GM12891 (cell line): ENCODE results near the gene RAN.

Experiments
- POLR2A ChIP-seq: IDR thresholded peaks from 2 replicates; pipeline ENCODE4 v1.6.1; 2011; ENCODE audit warnings: low read depth, low read length, control low read depth
- POLR2AphosphoS5 ChIP-seq: IDR thresholded peaks from 2 replicates; pipeline ENCODE4 v1.6.1; 2011; ENCODE audit warnings: low read depth, low read length, control low read depth
- POU2F2 ChIP-seq: IDR thresholded peaks from 2 replicates; pipeline ENCODE4 v1.6.1; 2011; ENCODE audit warnings: low read depth, mild to moderate bottlenecking, control low read depth, low read length, moderate library complexity
- TAF1 ChIP-seq: IDR thresholded peaks from 2 replicates; pipeline ENCODE4 v1.6.1; 2011; ENCODE audit warnings: low read depth, low read length, control low read depth

- TF ChIP-seq POLR2A = no peak
- TF ChIP-seq POLR2AphosphoS5 = no peak
- no peak for TF ChIP-seq TAF1
- no peak for TF ChIP-seq POU2F2
These were observed 49.0 kb downstream of the RAN start for GRCh38 chr12:130920723-130921381.
